ENCODE measurements around the gene KCNMA1.

- TF ChIP-seq POLR2A (IDR thresholded peaks at IDR 0.05) (no peak), CTCF (IDR thresholded peaks at IDR 0.05 in 4 of 5, conservative IDR thresholded peaks at IDR 0.05 in 1 of 5) (no peak)
Measured at GRCh38 chr10:77305650-77306632, 331.7 kb downstream of the KCNMA1 start.
